ENCODE measurements around the gene S100A10. TPM values are rescaled to one million over a fixed set of nuclear protein-coding genes. Genes with fewer than 3 reads are reported as not detected.

S100A10 gene
- total RNA-seq, 1 experiment from 2014 or later: 161 TPM

DNA sequence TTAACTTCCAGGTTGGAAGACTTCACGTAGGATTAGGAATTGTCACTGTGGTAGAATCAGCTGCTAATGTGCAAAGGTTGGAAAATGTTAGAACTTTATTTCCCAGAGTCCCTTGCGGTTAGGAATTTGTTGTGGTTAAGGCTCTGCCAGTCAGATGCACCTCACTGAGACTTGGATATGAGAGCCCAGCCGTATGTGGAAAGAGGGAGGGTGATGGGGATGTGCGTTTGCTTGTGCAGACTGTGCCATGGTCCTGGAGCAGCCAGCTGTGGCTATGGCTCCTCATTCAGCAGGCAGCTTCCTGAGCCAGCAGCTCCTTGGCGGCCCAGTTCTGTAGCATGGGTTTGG, 12.5 kb downstream of the S100A10 start:
- CTCF ChIA-PET: interaction anchor here (1.0 to 1.7 kb wide), 2 partner anchors 13 to 19 kb away, joined by 3 to 5 read pairs; no protein-coding TSS in a partner anchor
- Mint-ChIP-seq H3K4me3 (no peak overlapping the region), H3K9me3 (no peaks in the 10 kb centered on the region)

More for the DNA sequence above, 12.5 kb downstream of the S100A10 start:
- Mint-ChIP-seq H3K4me1 (peaks cover 11% of the 10 kb centered on the region), H3K27me3 (ENCODE audit: low read depth) (no peaks in the 10 kb centered on the region; the same call in 1 of the 2 replicates), H3K36me3 (peaks cover 37% of the 10 kb centered on the region), H3K27ac (no peak overlapping the region)
- POLR2A ChIA-PET: no interaction called here
- ATAC-seq: no peak
- TF ChIP-seq KAT7 (CRISPR knock-in tag; IDR thresholded peaks at IDR 0.05; ENCODE audit: borderline replicate concordance) (no peak), JUN (CRISPR knock-in tag; IDR thresholded peaks at IDR 0.05) (no peak), MYBL2 (CRISPR knock-in tag; IDR thresholded peaks at IDR 0.05) (no peak), ZNF671 (CRISPR knock-in tag; IDR thresholded peaks at IDR 0.05) (no peak), CREM (CRISPR knock-in tag; IDR thresholded peaks at IDR 0.05) (no peak), ESRRA (CRISPR knock-in tag; IDR thresholded peaks at IDR 0.05; ENCODE audit: borderline replicate concordance) (no peak), HMGA2 (CRISPR knock-in tag; IDR thresholded peaks at IDR 0.05) (no peak), OVOL2 (CRISPR knock-in tag; IDR thresholded peaks at IDR 0.05; ENCODE audit: borderline replicate concordance) (no peak), SP1 (CRISPR knock-in tag; conservative IDR thresholded peaks at IDR 0.05) (no peak), NFE2L1 (CRISPR knock-in tag; IDR thresholded peaks at IDR 0.05) (no peak)
- TF ChIP-seq, protein P1, sequence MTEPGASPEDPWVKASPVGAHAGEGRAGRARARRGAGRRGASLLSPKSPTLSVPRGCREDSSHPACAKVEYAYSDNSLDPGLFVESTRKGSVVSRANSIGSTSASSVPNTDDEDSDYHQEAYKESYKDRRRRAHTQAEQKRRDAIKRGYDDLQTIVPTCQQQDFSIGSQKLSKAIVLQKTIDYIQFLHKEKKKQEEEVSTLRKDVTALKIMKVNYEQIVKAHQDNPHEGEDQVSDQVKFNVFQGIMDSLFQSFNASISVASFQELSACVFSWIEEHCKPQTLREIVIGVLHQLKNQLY (CRISPR knock-in tag; IDR thresholded peaks at IDR 0.05): no peak
- TF ChIP-seq, protein P2, sequence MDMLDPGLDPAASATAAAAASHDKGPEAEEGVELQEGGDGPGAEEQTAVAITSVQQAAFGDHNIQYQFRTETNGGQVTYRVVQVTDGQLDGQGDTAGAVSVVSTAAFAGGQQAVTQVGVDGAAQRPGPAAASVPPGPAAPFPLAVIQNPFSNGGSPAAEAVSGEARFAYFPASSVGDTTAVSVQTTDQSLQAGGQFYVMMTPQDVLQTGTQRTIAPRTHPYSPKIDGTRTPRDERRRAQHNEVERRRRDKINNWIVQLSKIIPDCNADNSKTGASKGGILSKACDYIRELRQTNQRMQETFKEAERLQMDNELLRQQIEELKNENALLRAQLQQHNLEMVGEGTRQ (CRISPR knock-in tag; IDR thresholded peaks at IDR 0.05): no peak
- TF ChIP-seq, protein P3, sequence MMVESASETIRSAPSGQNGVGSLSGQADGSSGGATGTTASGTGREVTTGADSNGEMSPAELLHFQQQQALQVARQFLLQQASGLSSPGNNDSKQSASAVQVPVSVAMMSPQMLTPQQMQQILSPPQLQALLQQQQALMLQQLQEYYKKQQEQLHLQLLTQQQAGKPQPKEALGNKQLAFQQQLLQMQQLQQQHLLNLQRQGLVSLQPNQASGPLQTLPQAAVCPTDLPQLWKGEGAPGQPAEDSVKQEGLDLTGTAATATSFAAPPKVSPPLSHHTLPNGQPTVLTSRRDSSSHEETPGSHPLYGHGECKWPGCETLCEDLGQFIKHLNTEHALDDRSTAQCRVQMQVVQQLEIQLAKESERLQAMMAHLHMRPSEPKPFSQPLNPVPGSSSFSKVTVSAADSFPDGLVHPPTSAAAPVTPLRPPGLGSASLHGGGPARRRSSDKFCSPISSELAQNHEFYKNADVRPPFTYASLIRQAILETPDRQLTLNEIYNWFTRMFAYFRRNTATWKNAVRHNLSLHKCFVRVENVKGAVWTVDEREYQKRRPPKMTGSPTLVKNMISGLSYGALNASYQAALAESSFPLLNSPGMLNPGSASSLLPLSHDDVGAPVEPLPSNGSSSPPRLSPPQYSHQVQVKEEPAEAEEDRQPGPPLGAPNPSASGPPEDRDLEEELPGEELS (CRISPR knock-in tag; IDR thresholded peaks at IDR 0.05): no peak
- TF ChIP-seq, protein P4, sequence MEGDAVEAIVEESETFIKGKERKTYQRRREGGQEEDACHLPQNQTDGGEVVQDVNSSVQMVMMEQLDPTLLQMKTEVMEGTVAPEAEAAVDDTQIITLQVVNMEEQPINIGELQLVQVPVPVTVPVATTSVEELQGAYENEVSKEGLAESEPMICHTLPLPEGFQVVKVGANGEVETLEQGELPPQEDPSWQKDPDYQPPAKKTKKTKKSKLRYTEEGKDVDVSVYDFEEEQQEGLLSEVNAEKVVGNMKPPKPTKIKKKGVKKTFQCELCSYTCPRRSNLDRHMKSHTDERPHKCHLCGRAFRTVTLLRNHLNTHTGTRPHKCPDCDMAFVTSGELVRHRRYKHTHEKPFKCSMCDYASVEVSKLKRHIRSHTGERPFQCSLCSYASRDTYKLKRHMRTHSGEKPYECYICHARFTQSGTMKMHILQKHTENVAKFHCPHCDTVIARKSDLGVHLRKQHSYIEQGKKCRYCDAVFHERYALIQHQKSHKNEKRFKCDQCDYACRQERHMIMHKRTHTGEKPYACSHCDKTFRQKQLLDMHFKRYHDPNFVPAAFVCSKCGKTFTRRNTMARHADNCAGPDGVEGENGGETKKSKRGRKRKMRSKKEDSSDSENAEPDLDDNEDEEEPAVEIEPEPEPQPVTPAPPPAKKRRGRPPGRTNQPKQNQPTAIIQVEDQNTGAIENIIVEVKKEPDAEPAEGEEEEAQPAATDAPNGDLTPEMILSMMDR (IDR thresholded peaks at IDR 0.05): no peak
- TF ChIP-seq, protein P5, sequence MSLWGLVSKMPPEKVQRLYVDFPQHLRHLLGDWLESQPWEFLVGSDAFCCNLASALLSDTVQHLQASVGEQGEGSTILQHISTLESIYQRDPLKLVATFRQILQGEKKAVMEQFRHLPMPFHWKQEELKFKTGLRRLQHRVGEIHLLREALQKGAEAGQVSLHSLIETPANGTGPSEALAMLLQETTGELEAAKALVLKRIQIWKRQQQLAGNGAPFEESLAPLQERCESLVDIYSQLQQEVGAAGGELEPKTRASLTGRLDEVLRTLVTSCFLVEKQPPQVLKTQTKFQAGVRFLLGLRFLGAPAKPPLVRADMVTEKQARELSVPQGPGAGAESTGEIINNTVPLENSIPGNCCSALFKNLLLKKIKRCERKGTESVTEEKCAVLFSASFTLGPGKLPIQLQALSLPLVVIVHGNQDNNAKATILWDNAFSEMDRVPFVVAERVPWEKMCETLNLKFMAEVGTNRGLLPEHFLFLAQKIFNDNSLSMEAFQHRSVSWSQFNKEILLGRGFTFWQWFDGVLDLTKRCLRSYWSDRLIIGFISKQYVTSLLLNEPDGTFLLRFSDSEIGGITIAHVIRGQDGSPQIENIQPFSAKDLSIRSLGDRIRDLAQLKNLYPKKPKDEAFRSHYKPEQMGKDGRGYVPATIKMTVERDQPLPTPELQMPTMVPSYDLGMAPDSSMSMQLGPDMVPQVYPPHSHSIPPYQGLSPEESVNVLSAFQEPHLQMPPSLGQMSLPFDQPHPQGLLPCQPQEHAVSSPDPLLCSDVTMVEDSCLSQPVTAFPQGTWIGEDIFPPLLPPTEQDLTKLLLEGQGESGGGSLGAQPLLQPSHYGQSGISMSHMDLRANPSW (CRISPR knock-in tag; conservative IDR thresholded peaks at IDR 0.05; ENCODE audit: low read depth): no peak
- TF ChIP-seq, protein P6, sequence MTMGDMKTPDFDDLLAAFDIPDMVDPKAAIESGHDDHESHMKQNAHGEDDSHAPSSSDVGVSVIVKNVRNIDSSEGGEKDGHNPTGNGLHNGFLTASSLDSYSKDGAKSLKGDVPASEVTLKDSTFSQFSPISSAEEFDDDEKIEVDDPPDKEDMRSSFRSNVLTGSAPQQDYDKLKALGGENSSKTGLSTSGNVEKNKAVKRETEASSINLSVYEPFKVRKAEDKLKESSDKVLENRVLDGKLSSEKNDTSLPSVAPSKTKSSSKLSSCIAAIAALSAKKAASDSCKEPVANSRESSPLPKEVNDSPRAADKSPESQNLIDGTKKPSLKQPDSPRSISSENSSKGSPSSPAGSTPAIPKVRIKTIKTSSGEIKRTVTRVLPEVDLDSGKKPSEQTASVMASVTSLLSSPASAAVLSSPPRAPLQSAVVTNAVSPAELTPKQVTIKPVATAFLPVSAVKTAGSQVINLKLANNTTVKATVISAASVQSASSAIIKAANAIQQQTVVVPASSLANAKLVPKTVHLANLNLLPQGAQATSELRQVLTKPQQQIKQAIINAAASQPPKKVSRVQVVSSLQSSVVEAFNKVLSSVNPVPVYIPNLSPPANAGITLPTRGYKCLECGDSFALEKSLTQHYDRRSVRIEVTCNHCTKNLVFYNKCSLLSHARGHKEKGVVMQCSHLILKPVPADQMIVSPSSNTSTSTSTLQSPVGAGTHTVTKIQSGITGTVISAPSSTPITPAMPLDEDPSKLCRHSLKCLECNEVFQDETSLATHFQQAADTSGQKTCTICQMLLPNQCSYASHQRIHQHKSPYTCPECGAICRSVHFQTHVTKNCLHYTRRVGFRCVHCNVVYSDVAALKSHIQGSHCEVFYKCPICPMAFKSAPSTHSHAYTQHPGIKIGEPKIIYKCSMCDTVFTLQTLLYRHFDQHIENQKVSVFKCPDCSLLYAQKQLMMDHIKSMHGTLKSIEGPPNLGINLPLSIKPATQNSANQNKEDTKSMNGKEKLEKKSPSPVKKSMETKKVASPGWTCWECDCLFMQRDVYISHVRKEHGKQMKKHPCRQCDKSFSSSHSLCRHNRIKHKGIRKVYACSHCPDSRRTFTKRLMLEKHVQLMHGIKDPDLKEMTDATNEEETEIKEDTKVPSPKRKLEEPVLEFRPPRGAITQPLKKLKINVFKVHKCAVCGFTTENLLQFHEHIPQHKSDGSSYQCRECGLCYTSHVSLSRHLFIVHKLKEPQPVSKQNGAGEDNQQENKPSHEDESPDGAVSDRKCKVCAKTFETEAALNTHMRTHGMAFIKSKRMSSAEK (CRISPR knock-in tag; IDR thresholded peaks at IDR 0.05; ENCODE audit: borderline replicate concordance): no peak
- no peak for DNase-seq (ENCODE audit: low spot score)

All from WTC11 (cell line).